Endothelial cell of umbilical vein (primary cell): ENCODE data around the gene CUL7. TPM values are rescaled to one million over a fixed set of nuclear protein-coding genes. Genes with fewer than 3 reads are reported as not detected.
A peak's percentile ranks its signal among the peaks of the same experiment; 100 is the strongest.

Experiments
- BruUV-seq: library from RNA; stranded (reverse); fragments of 400-500 nt; replicated peaks from 2 replicates; lab custom pipeline; 2021; lab: Mats Ljungman, UMichigan
- CTCF ChIA-PET: fragments of 300-600, 350-600 bp; sonication (Branson Sonifier 250); formaldehyde crosslinking; loops from one replicate; lab custom pipeline; 2021; ENCODE audit warnings: antibody characterized with exemption, inconsistent platforms; lab: Charles Lee
- POLR2A ChIA-PET: fragments of 300-600, 350-600 bp; sonication (Branson Sonifier 250); formaldehyde crosslinking; loops from one replicate; lab custom pipeline; 2021; ENCODE audit warnings: antibody characterized with exemption, inconsistent platforms; lab: Charles Lee
- DNase-seq: peaks from one replicate; pipeline ENCODE4 v3.0.0-alpha.2; 2011; ENCODE audit warnings: low read depth, low spot score
- FAIRE-seq: peaks from 2 replicates; lab custom pipeline; 2011; peaks lifted over from hg19 to GRCh38; lab: Jason Lieb, UNC
- H2AFZ ChIP-seq: 2 replicates; pipeline ENCODE4 v1.6.0; 2012; ENCODE audit warnings: low read depth, low read length, control low read depth, inconsistent platforms
- H3K27ac ChIP-seq: 2 replicates; pipeline ENCODE4 v1.5.1; 2011; ENCODE audit warnings: low read depth, mild to moderate bottlenecking, control low read depth, low read length, moderate library complexity; ENCODE audit not compliant: insufficient read depth
- H3K27me3 ChIP-seq, 2 experiments: 2 replicates each; pipeline versions ENCODE4 v1.6.0 to v1.6.1; 2011; ENCODE audit warnings: low read length in 2 of 2, mixed read lengths in 1 of 2; ENCODE audit not compliant: control insufficient read depth in 2 of 2, insufficient read depth in 2 of 2
- H3K36me3 ChIP-seq, 2 experiments: 2 replicates in 1 of 2; 3 replicates in 1 of 2; pipeline ENCODE4 v1.5.1; 2011; ENCODE audit warnings: low read length in 2 of 2, mild to moderate bottlenecking in 1 of 2, moderate library complexity in 1 of 2; ENCODE audit not compliant: control insufficient read depth in 2 of 2, insufficient read depth in 2 of 2; ENCODE audit errors: extremely low read depth in 1 of 2
- H3K4me1 ChIP-seq: 3 replicates; pipeline ENCODE4 v1.5.1; 2011; ENCODE audit warnings: mild to moderate bottlenecking, low read length; ENCODE audit not compliant: control insufficient read depth, insufficient read depth; ENCODE audit errors: extremely low read depth
- H3K4me2 ChIP-seq: 2 replicates; pipeline ENCODE4 v1.6.1; 2011; ENCODE audit warnings: low read length, control low read depth, mixed read lengths; ENCODE audit not compliant: insufficient read depth
- H3K4me3 ChIP-seq, 3 experiments: fragments of 200-600 bp in 1 of 3; sonication (generic), shearing (Covaris generic) in 1 of 3; replicated peaks in 1 of 3; 2 replicates each; pipeline ENCODE4 v1.5.1; 2011 to 2016; ENCODE audit warnings: control low read depth in 3 of 3, low read length in 3 of 3, mild to moderate bottlenecking in 2 of 3, inconsistent platforms in 1 of 3, low read depth in 1 of 3, moderate library complexity in 1 of 3; ENCODE audit not compliant: insufficient read depth in 1 of 3
- H3K79me2 ChIP-seq: 2 replicates; pipeline ENCODE4 v1.6.0; 2012; ENCODE audit warnings: low read length, inconsistent platforms; ENCODE audit not compliant: control insufficient read depth, insufficient read depth
- H3K9ac ChIP-seq: replicated peaks from 2 replicates; pipeline ENCODE3; 2011; ENCODE audit warnings: low read length, control low read depth; ENCODE audit not compliant: insufficient read depth; ENCODE audit errors: extremely low read depth
- H3K9me1 ChIP-seq: replicated peaks from 3 replicates; pipeline ENCODE4 v1.6.0; 2011; ENCODE audit warnings: mild to moderate bottlenecking, low read length; ENCODE audit not compliant: control insufficient read depth, insufficient read depth; ENCODE audit errors: extremely low read depth
- H3K9me3 ChIP-seq: replicated peaks from 2 replicates; pipeline ENCODE4 v1.5.1; 2012; ENCODE audit warnings: low read length, inconsistent platforms; ENCODE audit not compliant: control insufficient read depth, insufficient read depth
- H4K20me1 ChIP-seq: replicated peaks from 2 replicates; pipeline ENCODE3; 2011; ENCODE audit warnings: mild to moderate bottlenecking, low read length; ENCODE audit not compliant: control insufficient read depth, insufficient read depth; ENCODE audit errors: extremely low read depth
- EZH2 ChIP-seq: IDR thresholded peaks from 2 replicates; pipeline ENCODE4 v1.6.1; 2012; ENCODE audit warnings: borderline replicate concordance, low read depth, mild to moderate bottlenecking, moderate library complexity, low read length, inconsistent platforms; ENCODE audit not compliant: severe bottlenecking
- FOS ChIP-seq: IDR thresholded peaks from 2 replicates; pipeline ENCODE4 v1.6.1; 2011; ENCODE audit warnings: mild to moderate bottlenecking, low read length, moderate library complexity, borderline replicate concordance; ENCODE audit not compliant: insufficient read depth
- GATA2 ChIP-seq: IDR thresholded peaks from 2 replicates; pipeline ENCODE4 v1.7.0; 2011; ENCODE audit warnings: low read depth, mild to moderate bottlenecking, moderate library complexity, mixed read lengths, low read length; ENCODE audit not compliant: insufficient read length, insufficient read depth
- JUN ChIP-seq: IDR thresholded peaks from 2 replicates; pipeline ENCODE4 v1.6.1; 2011; ENCODE audit warnings: borderline replicate concordance, low read depth; ENCODE audit not compliant: insufficient read length, insufficient read depth
- MYC ChIP-seq: IDR thresholded peaks from one replicate; pipeline ENCODE4 v1.6.1; 2011; ENCODE audit warnings: mild to moderate bottlenecking, low read depth, low read length
- POLR2A ChIP-seq: IDR thresholded peaks from 2 replicates; pipeline ENCODE4 v1.6.1; 2012; ENCODE audit warnings: low read depth, mild to moderate bottlenecking, control low read depth, low read length
- POLR2AphosphoS5 ChIP-seq: IDR thresholded peaks from 2 replicates; pipeline ENCODE4 v1.6.1; 2012; ENCODE audit warnings: low read depth, mild to moderate bottlenecking, control low read depth, low read length, moderate library complexity; ENCODE audit not compliant: insufficient read depth
- dilution Hi-C: fragments of 300-500 bp; cut with MboI; formaldehyde crosslinking; loops from one replicate; pipeline ENCODE4 v1.15.0; 2019; ENCODE audit warnings: low sequenced_read_pairs; ENCODE audit not compliant: extremely low pct_ligation_motif_present
- intact Hi-C: fragments of 100-400 bp; cut with micrococcal nuclease; formaldehyde crosslinking; loops from one replicate; pipeline ENCODE4 v1.10.0; 2022
- polyA plus RNA-seq, 4 experiments: library from polyadenylated mRNA; depleted of rRNA in 3 of 4; stranded (reverse) in 3 of 4; unstranded in 1 of 4; fragments of >200 nt; gene quantifications; 2 replicates each; pipeline versions ENCODE4 v1.2.1 to v1.2.3, GENCODE V29; 2011 to 2012; ENCODE audit warnings: missing spikeins in 1 of 4
- total RNA-seq: library from RNA; stranded (reverse); gene quantifications from 2 replicates; pipeline ENCODE4 v1.2.3, GENCODE V29; 2021
- TF ChIP-seq, protein P1 (sequence below): IDR thresholded peaks from 2 replicates; pipeline ENCODE4 v1.6.1; 2011; ENCODE audit not compliant: insufficient read depth, insufficient read length
- TF ChIP-seq, protein P2 (sequence below), 2 donors: IDR thresholded peaks; 1 replicate in 1 of 2; 2 replicates in 1 of 2; pipeline ENCODE4 v1.5.1; 2011; ENCODE audit warnings: low read length in 2 of 2, mild to moderate bottlenecking in 2 of 2, moderate library complexity in 2 of 2, control low read depth in 1 of 2, inconsistent platforms in 1 of 2, low read depth in 1 of 2; ENCODE audit not compliant: insufficient read depth in 1 of 2; ENCODE audit errors: extremely low read depth in 1 of 2

The CUL7 gene
- total and polyA plus RNA-seq, 2 donors (not counting 3 experiments of a cell fraction or from before 2014, with no cell fraction given) = 29.4 to 33.7 TPM

DNA sequence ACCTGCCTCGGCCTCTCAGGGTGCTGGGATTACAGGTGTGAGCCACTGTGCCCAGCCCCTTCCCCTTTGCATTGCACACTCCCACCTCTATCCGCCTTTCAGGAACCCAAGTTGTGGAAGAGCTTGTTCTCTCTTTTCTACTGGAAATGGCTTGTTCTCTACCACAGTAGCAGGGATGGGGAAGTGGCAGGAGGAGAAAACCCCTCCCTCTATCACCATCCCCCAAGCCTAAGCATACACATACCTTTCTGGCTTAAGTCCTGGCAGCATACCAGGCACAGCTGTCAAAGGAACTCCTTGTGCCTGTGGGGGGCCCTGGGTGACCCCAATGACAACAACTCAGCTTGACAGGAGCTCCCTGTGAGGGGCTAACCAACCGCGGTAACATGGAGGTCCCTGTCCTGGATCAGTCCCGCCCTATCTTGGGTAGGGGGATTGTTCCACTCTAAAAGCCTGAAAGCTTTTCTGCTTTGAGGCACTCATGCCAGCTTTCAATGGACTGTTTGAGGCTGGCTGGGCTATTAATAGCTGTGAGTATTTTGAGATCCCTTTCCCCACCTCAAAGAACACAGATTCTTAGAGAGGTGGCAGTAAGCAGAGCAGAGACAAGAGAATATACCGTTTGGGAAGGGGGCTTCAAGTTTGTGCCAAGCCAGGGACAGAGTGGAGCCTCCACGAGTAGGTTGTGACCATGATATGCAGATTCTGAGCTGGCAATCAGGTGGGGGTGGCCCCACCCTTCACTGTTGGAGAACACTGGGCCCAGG is 37.3 kb downstream of the CUL7 start:
- H3K79me2 ChIP-seq = peaks cover 34% of the 10 kb centered on the region
- no peaks in the 10 kb centered on the region for H4K20me1 ChIP-seq
- dilution Hi-C loops (no loop called here), intact Hi-C loops (no loop called here)
- H3K9me1 ChIP-seq = no peaks in the 10 kb centered on the region
- peaks cover 17% of the 10 kb centered on the region for H3K4me1 ChIP-seq
- H3K36me3 ChIP-seq = peaks cover under 1 to 22% of the 10 kb centered on the region in 2 experiments
- no peak overlapping the region for H3K4me3 ChIP-seq
- FAIRE-seq = no peak
- POLR2A ChIA-PET = no interaction called here
- no peak for TF ChIP-seq POLR2AphosphoS5
- no peak for TF ChIP-seq MYC
- no TSS peak for BruUV-seq
- DNase-seq = no peak
- H3K9ac ChIP-seq = no peak overlapping the region
- H2AFZ ChIP-seq = no peak overlapping the region
- CTCF ChIA-PET = interaction anchor here (0.7 kb wide), 1 partner anchor 127 kb away, joined by 3 read pairs; no protein-coding TSS in a partner anchor
- no peaks in the 10 kb centered on the region for H3K9me3 ChIP-seq
- no peak overlapping the region for H3K4me2 ChIP-seq
- H3K27me3 ChIP-seq = no peaks in the 10 kb centered on the region
- no peak overlapping the region for H3K27ac ChIP-seq

DNA sequence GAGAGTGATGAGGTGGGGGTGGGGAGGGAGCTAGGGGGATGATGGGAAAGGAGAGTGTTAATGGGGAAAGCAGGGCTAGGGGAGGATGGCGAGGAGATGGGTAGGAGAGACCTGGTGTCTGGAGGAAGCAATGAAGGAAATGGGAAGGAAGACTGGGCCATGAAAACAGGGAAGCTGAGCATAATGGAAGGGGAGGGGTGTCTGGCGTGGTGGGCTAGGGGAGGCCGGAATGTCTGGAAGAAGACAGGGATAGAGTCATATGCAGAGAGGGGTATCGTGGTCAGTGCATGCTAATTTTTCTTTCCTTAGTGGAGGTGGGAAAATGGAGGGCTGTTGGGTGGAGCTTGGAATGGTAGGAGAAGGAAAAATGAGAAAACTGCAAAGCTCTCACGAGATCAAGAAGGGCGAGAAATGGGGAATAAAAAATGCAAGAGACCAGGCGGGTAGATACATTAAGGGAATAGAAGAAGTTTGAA is 39.2 kb downstream of the CUL7 start:
- Histone ChIP-seq H3K9ac (peak overlapping the region; percentile 90), H3K36me3 (peaks cover 5 to 33% of the 10 kb centered on the region in 2 experiments), H4K20me1 (no peaks in the 10 kb centered on the region), H2AFZ (no peak overlapping the region), H3K79me2 (peaks cover 34% of the 10 kb centered on the region), H3K9me1 (no peaks in the 10 kb centered on the region), H3K27ac (peak overlapping the region; percentile 52), H3K27me3 (no peaks in the 10 kb centered on the region), H3K4me2 (peak overlapping the region; percentile 95), H3K4me3 (peak overlapping the region; percentile 53 to 87 (median 58)), H3K9me3 (no peaks in the 10 kb centered on the region), H3K4me1 (peaks cover 17% of the 10 kb centered on the region)
- ChIA-PET POLR2A (interaction anchor here (0.7 to 1.9 kb wide), 7 partner anchors 30 to 85 kb away, joined by 4 to 9 read pairs (median 6); partner anchors contain the start of genes CNPY3, CUL7, KLC4 and MRPL2), CTCF (interaction anchor here (0.5 to 8.7 kb wide), 10 partner anchors 18 to 129 kb away, joined by 3 to 55 read pairs (median 4); partner anchors contain the start of genes CNPY3, CUL7 and PEX6)
- TF ChIP-seq MYC (no peak), JUN (no peak), EZH2 (no peak), POLR2A (no peak), GATA2 (no peak), FOS (no peak), POLR2AphosphoS5 (no peak)
- TF ChIP-seq, protein P1, sequence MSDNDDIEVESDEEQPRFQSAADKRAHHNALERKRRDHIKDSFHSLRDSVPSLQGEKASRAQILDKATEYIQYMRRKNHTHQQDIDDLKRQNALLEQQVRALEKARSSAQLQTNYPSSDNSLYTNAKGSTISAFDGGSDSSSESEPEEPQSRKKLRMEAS = no peak
- TF ChIP-seq, protein P2, sequence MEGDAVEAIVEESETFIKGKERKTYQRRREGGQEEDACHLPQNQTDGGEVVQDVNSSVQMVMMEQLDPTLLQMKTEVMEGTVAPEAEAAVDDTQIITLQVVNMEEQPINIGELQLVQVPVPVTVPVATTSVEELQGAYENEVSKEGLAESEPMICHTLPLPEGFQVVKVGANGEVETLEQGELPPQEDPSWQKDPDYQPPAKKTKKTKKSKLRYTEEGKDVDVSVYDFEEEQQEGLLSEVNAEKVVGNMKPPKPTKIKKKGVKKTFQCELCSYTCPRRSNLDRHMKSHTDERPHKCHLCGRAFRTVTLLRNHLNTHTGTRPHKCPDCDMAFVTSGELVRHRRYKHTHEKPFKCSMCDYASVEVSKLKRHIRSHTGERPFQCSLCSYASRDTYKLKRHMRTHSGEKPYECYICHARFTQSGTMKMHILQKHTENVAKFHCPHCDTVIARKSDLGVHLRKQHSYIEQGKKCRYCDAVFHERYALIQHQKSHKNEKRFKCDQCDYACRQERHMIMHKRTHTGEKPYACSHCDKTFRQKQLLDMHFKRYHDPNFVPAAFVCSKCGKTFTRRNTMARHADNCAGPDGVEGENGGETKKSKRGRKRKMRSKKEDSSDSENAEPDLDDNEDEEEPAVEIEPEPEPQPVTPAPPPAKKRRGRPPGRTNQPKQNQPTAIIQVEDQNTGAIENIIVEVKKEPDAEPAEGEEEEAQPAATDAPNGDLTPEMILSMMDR (IDR thresholded peaks at IDR 0.05; ENCODE audit: extremely low read depth in 1 of 2, insufficient read depth in 1 of 2, low read depth in 1 of 2, low read length in 2 of 2) = no peak
- no TSS peak for BruUV-seq
- dilution Hi-C loops = no loop called here
- intact Hi-C loops = loop anchor here (1.0 to 5.0 kb wide), 5 partner anchors 36 to 160 kb away; partner anchors contain the start of genes CNPY3, CUL7, GNMT and PEX6
- FAIRE-seq (no peak), DNase-seq (peak; percentile 44)
